SK-N-SH (cell line): ENCODE results near the gene ZDHHC16. TPM values are rescaled to one million over a fixed set of nuclear protein-coding genes. Genes with fewer than 3 reads are reported as not detected.

ENCODE experiments used
- CTCF ChIA-PET: fragments of 300-600, 350-600 bp; formaldehyde crosslinking; extraction: SDS; loops from one replicate; lab custom pipeline; 2021; lab: Yijun Ruan, JAX
- POLR2A ChIA-PET: fragments of 350-600 bp; sonication (Branson Sonifier 250); formaldehyde crosslinking; extraction: SDS; loops from one replicate; lab custom pipeline; 2020; ENCODE audit warnings: antibody characterized with exemption, inconsistent platforms; lab: Yijun Ruan, JAX
- DNase-seq: peaks from one replicate; pipeline ENCODE4 v3.0.0; 2012
- H2AFZ ChIP-seq: fragments of 200-600 bp; sonication (generic); 2 replicates; pipeline ENCODE4 v1.8.1; 2016; ENCODE audit warnings: antibody characterized with exemption, mild to moderate bottlenecking, low read depth
- H3F3A ChIP-seq: fragments of 200-600 bp; sonication (generic); replicated peaks from 2 replicates; pipeline ENCODE3; 2016; ENCODE audit warnings: antibody characterized with exemption, mild to moderate bottlenecking; ENCODE audit not compliant: insufficient read depth
- H3K27ac ChIP-seq, 2 experiments: fragments of 200-500 bp in 1 of 2; fragments of 200-600 bp in 1 of 2; sonication (Bioruptor generic) in 1 of 2; sonication (generic), shearing (Covaris generic) in 1 of 2; 2 replicates each; pipeline versions ENCODE4 v1.5.1 to v1.6.1; 2014 to 2016; ENCODE audit warnings: low read depth in 2 of 2, inconsistent platforms in 1 of 2, low read length in 1 of 2, mild to moderate bottlenecking in 1 of 2, mixed read lengths in 1 of 2
- H3K27me3 ChIP-seq: fragments of 200-600 bp; sonication (generic), shearing (Covaris generic); 2 replicates; pipeline ENCODE4 v1.6.1; 2016; ENCODE audit warnings: mixed run types; ENCODE audit not compliant: insufficient read depth
- H3K36me3 ChIP-seq, 2 experiments: fragments of 200-500 bp in 1 of 2; fragments of 200-600 bp in 1 of 2; sonication (Bioruptor generic) in 1 of 2; sonication (generic) in 1 of 2; replicated peaks in 1 of 2; 2 replicates each; pipeline versions ENCODE3 to v1.5.1; 2014 to 2016; ENCODE audit warnings: low read length in 1 of 2, mild to moderate bottlenecking in 1 of 2; ENCODE audit not compliant: insufficient read depth in 2 of 2, control insufficient read depth in 1 of 2
- H3K4me1 ChIP-seq, 2 experiments: fragments of 200-500 bp in 1 of 2; fragments of 200-600 bp in 1 of 2; sonication (Bioruptor generic) in 1 of 2; sonication (generic), shearing (Covaris generic) in 1 of 2; 2 replicates each; pipeline versions ENCODE4 v1.5.1 to v1.6.1; 2014 to 2016; ENCODE audit warnings: low read depth in 1 of 2, low read length in 1 of 2, mixed run types in 1 of 2; ENCODE audit not compliant: insufficient read depth in 2 of 2, control insufficient read depth in 1 of 2
- H3K4me2 ChIP-seq: fragments of 200-600 bp; sonication (generic), shearing (Covaris generic); 2 replicates; pipeline ENCODE4 v1.6.1; 2017; ENCODE audit warnings: mixed run types
- H3K4me3 ChIP-seq, 2 experiments: fragments of 200-500 bp in 1 of 2; fragments of 200-600 bp in 1 of 2; sonication (Bioruptor generic) in 1 of 2; sonication (generic), shearing (Covaris generic) in 1 of 2; 2 replicates each; pipeline versions ENCODE4 v1.5.1 to v1.8.1; 2014 to 2016; ENCODE audit warnings: low read depth in 2 of 2, inconsistent platforms in 1 of 2, low read length in 1 of 2, mild to moderate bottlenecking in 1 of 2, mixed read lengths in 1 of 2, moderate library complexity in 1 of 2
- H3K79me2 ChIP-seq: fragments of 200-600 bp; sonication (generic); 2 replicates; pipeline ENCODE4 v1.8.1; 2017; ENCODE audit warnings: mild to moderate bottlenecking; ENCODE audit not compliant: insufficient read depth
- H3K9ac ChIP-seq: fragments of 200-600 bp; sonication (generic); 2 replicates; pipeline ENCODE4 v1.6.1; 2017; ENCODE audit warnings: mixed run types
- H3K9me2 ChIP-seq: fragments of 200-600 bp; sonication (generic); 2 replicates; pipeline ENCODE4 v1.6.1; 2017; ENCODE audit warnings: mixed run types
- H3K9me3 ChIP-seq: fragments of 200-600 bp; sonication (generic); 2 replicates; pipeline ENCODE4 v1.6.1; 2017; ENCODE audit warnings: mixed run types, mild to moderate bottlenecking, moderate library complexity
- H4K20me1 ChIP-seq: fragments of 200-600 bp; sonication (generic); 2 replicates; pipeline ENCODE4 v1.6.1; 2017; ENCODE audit warnings: mild to moderate bottlenecking, mixed run types; ENCODE audit not compliant: insufficient read depth
- ELF1 ChIP-seq: IDR thresholded peaks from 2 replicates; pipeline ENCODE4 v1.4.0; 2012
- EZH2phosphoT487 ChIP-seq: fragments of 200-600 bp; sonication (generic); IDR thresholded peaks from 2 replicates; pipeline ENCODE4 v1.6.1; 2017; ENCODE audit warnings: low read depth, mixed run types, mild to moderate bottlenecking, antibody characterized with exemption, moderate library complexity, borderline replicate concordance
- FOSL2 ChIP-seq: IDR thresholded peaks from 2 replicates; pipeline ENCODE4 v1.4.0; 2012; ENCODE audit warnings: low read depth, mild to moderate bottlenecking, moderate library complexity, borderline replicate concordance
- FOXJ3 ChIP-seq: sonication (generic); formaldehyde crosslinking; IDR thresholded peaks from 2 replicates; pipeline ENCODE4 v1.5.1; 2020; ENCODE audit warnings: mild to moderate bottlenecking, missing genetic modification reagents
- GATA2 ChIP-seq: sonication (generic); formaldehyde crosslinking; IDR thresholded peaks from 2 replicates; pipeline ENCODE4 v1.5.0; 2020; ENCODE audit warnings: mild to moderate bottlenecking, missing genetic modification reagents
- IRF3 ChIP-seq: fragments of 150-350 bp; IDR thresholded peaks from 2 replicates; pipeline ENCODE4 v1.6.1; 2016; ENCODE audit warnings: mild to moderate bottlenecking, low read depth, low read length
- MXI1 ChIP-seq: IDR thresholded peaks from 2 replicates; pipeline ENCODE4 v1.6.1; 2012; ENCODE audit warnings: mild to moderate bottlenecking, low read depth, low read length, improper control_type of control experiment
- PBX3 ChIP-seq: IDR thresholded peaks from 2 replicates; pipeline ENCODE4; 2012
- RAD21 ChIP-seq: IDR thresholded peaks from 2 replicates; pipeline ENCODE4 v1.6.1; 2012; ENCODE audit warnings: mild to moderate bottlenecking, low read length
- SIN3A ChIP-seq: IDR thresholded peaks from 2 replicates; pipeline ENCODE4 v1.6.1; 2012; ENCODE audit warnings: low read depth, mild to moderate bottlenecking, low read length, moderate library complexity, borderline replicate concordance
- SMC3 ChIP-seq: IDR thresholded peaks from 2 replicates; pipeline ENCODE4 v1.6.1; 2012; ENCODE audit warnings: low read depth, low read length, improper control_type of control experiment
- USF2 ChIP-seq: fragments of 150-350 bp; IDR thresholded peaks from 2 replicates; pipeline ENCODE4 v1.6.1; 2017; ENCODE audit warnings: antibody characterized with exemption, low read length, low read depth, borderline replicate concordance
- WGBS: methylation state at CpG from one replicate; pipeline ENCODE4 v1.1.6; 2017; ENCODE audit warnings: low lambda C conversion rate; 5-methylcytosine and 5-hydroxymethylcytosine counted together
- polyA plus RNA-seq, 3 experiments: library from polyadenylated mRNA; depleted of rRNA; stranded (reverse); fragments of >200 nt; gene quantifications; 2 replicates each; pipeline ENCODE4 v1.2.3, GENCODE V29; 2012
- TF ChIP-seq, protein P1 (sequence below): IDR thresholded peaks from 2 replicates; pipeline ENCODE4 v1.4.0; 2012; ENCODE audit warnings: low read depth, borderline replicate concordance

ZDHHC16 gene
- polyA plus RNA-seq, 1 of the 3 experiments (the other 2 are of a cell fraction) = 71.5 TPM

DNA sequence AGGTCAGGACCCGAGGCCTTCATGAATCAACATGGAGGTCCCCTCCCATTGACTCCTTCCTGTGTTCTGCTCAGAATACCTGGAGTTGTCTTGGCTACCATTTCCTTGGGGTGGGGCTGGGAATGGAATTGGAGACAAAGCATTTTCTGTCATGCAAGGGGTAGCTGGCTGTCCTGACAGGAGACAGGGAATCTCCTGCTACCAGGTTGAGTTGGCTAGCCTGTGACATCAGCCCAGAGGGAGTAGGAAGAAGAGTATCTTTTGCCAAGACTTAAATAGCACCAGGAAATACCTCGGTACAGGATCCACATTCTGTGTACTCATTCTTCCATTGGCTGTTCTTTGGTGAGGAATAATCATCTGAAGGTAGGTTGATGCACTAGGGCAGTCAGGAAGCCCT lies 4.9 kb downstream of the ZDHHC16 start:
- no peak overlapping the region for H3K4me3 ChIP-seq
- no peak overlapping the region for H3K27ac ChIP-seq
- no peak overlapping the region for H3K9ac ChIP-seq
- peaks cover 0 to 6% of the 10 kb centered on the region in 2 experiments; a peak in 1 of 4 replicates for H3K4me1 ChIP-seq
- POLR2A ChIA-PET = no interaction called here
- CTCF ChIA-PET = interaction anchor here (1.1 to 1.8 kb wide), 2 partner anchors 11 to 17 kb away, joined by 3 to 5 read pairs; no protein-coding TSS in a partner anchor
- 0 out of 2 replicates have a peak overlapping the region, but pooled peaks have one; percentile 14 for H3K4me2 ChIP-seq
- peaks cover 90% of the 10 kb centered on the region for H3K79me2 ChIP-seq
- H3K9me3 ChIP-seq = no peaks in the 10 kb centered on the region
- peaks cover 12% of the 10 kb centered on the region; the same call in 1 of the 2 replicates for H4K20me1 ChIP-seq
- peaks cover 20 to 45% of the 10 kb centered on the region in 2 experiments for H3K36me3 ChIP-seq
- H2AFZ ChIP-seq = no peak overlapping the region
- peaks cover 5% of the 10 kb centered on the region for H3F3A ChIP-seq
- H3K9me2 ChIP-seq = no peaks in the 10 kb centered on the region
- no peak for TF ChIP-seq FOSL2
- TF ChIP-seq GATA2 (CRISPR knock-in tag) = no peak
- TF ChIP-seq, protein P1, sequence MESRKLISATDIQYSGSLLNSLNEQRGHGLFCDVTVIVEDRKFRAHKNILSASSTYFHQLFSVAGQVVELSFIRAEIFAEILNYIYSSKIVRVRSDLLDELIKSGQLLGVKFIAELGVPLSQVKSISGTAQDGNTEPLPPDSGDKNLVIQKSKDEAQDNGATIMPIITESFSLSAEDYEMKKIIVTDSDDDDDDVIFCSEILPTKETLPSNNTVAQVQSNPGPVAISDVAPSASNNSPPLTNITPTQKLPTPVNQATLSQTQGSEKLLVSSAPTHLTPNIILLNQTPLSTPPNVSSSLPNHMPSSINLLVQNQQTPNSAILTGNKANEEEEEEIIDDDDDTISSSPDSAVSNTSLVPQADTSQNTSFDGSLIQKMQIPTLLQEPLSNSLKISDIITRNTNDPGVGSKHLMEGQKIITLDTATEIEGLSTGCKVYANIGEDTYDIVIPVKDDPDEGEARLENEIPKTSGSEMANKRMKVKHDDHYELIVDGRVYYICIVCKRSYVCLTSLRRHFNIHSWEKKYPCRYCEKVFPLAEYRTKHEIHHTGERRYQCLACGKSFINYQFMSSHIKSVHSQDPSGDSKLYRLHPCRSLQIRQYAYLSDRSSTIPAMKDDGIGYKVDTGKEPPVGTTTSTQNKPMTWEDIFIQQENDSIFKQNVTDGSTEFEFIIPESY = no peak
- no peak for TF ChIP-seq MXI1
- no peak for TF ChIP-seq RAD21
- TF ChIP-seq IRF3 = no peak
- no peak for TF ChIP-seq PBX3
- TF ChIP-seq SMC3 = no peak
- no peak for TF ChIP-seq FOXJ3 (CRISPR knock-in tag)
- no peak for TF ChIP-seq SIN3A
- no peak for TF ChIP-seq EZH2phosphoT487
- TF ChIP-seq ELF1 = no peak
- TF ChIP-seq USF2 = no peak
- TF ChIP-seq, all 33 proteins: peak for 0
- no CpG with 5 or more reads among the region's 2 CpGs for WGBS
- no peaks in the 10 kb centered on the region for H3K27me3 ChIP-seq
- no peak for DNase-seq
